GM12872 (cell line): Measurements from ENCODE around the gene CHMP4B.

Experiments used
- TF ChIP-seq, protein P1 (sequence below): IDR thresholded peaks from 3 replicates; pipeline ENCODE4 v1.5.1; 2011; ENCODE audit warnings: low read depth, mild to moderate bottlenecking, low read length, moderate library complexity; ENCODE audit not compliant: insufficient read depth

Gene CHMP4B

DNA sequence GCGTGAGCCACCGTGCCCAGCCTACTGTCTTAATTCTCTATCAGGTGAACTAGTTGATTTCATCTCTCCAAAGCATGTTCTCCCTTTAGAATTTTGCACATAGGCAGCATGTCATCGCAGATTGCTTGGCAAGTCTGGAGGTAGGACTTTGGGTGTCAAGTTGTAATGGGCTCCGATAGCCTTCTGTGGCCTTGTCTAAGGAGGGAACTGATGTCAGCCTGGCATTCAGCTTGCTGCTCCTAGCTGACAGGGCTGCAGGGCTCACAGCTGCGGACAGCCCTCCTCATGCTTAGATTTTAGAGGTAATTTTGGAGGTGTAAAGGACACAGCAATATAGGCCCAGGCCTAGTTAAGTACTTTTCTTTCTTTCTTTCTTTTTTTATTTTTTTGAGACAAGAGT is 11.3 kb downstream of the CHMP4B start:
- TF ChIP-seq, protein P1, sequence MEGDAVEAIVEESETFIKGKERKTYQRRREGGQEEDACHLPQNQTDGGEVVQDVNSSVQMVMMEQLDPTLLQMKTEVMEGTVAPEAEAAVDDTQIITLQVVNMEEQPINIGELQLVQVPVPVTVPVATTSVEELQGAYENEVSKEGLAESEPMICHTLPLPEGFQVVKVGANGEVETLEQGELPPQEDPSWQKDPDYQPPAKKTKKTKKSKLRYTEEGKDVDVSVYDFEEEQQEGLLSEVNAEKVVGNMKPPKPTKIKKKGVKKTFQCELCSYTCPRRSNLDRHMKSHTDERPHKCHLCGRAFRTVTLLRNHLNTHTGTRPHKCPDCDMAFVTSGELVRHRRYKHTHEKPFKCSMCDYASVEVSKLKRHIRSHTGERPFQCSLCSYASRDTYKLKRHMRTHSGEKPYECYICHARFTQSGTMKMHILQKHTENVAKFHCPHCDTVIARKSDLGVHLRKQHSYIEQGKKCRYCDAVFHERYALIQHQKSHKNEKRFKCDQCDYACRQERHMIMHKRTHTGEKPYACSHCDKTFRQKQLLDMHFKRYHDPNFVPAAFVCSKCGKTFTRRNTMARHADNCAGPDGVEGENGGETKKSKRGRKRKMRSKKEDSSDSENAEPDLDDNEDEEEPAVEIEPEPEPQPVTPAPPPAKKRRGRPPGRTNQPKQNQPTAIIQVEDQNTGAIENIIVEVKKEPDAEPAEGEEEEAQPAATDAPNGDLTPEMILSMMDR, result no peak

GRCh38 chr20:33822991-33823390 is 11.8 kb downstream of the CHMP4B start:
- TF ChIP-seq, protein P1, result no peak

DNA sequence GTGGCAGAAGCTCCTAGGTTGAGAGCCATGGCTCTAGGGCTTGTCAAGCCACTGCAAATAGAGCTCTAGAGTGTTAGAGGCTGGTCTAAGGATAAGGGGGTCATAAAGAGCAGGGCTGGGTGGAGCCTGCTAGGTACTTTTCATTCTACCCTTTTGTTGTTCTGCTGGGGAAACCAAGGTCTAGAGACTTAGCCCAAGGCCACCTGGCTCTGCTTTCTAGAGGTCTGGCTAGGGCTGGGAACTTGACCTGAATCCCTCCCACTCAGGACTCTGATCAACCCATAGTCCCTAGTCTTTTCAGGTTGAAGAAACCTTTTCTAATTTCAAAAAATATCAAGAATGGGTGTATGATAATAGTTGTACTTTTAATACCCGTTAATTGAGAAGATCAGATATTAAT is 13.7 kb downstream of the CHMP4B start:
- TF ChIP-seq, protein P1, result no peak

- TF ChIP-seq, protein P1, result no peak
These were observed 14.5 kb downstream of the CHMP4B start for GRCh38 chr20:33825340-33826269.

DNA sequence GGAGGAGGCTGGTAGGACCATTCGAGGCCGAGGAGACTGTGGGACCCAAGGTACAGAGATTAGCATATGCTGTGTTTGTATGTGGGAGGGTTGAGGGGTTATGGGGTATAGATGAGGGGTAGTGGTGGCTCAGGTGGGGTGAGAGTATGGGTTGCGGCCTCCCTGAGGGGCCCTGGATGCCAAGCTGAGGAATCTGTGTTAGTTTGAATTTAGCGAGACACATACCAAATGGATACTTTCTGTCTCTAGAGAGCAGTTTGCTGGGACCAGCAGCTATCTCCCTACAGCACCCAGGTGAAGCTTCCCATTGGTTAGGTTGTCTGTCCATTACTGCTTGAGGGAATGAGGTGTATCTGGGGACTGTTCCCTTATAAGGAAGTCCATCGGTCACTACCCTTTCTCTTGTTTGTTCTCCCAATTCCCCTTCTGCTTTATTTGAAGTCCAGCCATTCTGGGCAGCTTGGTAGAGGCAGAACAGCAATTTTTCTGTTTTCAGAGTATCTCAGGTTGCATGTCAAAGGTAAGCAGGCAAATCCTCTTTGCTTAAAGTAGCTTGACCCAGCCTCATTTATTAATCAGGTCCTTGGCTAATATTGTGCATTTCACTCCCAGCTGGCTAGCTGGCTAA is 15.2 kb downstream of the CHMP4B start:
- TF ChIP-seq, protein P1, result no peak

- TF ChIP-seq, protein P1, result no peak
These were observed 16.0 kb downstream of the CHMP4B start for GRCh38 chr20:33827109-33827508.

GRCh38 chr20:33827634-33828325 is 16.6 kb downstream of the CHMP4B start:
- TF ChIP-seq, protein P1, result no peak
